Testis (tissue), 2 donors: ENCODE data around the gene KIF23.
"Not testable (repeated sequence)": the region's sequence is repeated elsewhere in the genome, so short reads cannot be mapped to it uniquely, and the experiment has no call there.

ENCODE experiments used
- CTCF ChIP-seq, 3 experiments: fragments of 450-650 bp in 2 of 3; fragments of 200-600 bp in 1 of 3; sonication (generic) in 1 of 3; IDR thresholded peaks; one replicate each; pipeline ENCODE4 v1.5.1; 2016 to 2019; ENCODE audit warnings: antibody characterized with exemption in 3 of 3, mild to moderate bottlenecking in 2 of 3, moderate library complexity in 1 of 3
- POLR2A ChIP-seq: fragments of 450-650 bp; IDR thresholded peaks from one replicate; pipeline ENCODE4 v1.6.1; 2017; ENCODE audit warnings: antibody characterized with exemption, mild to moderate bottlenecking, moderate library complexity

- TF ChIP-seq POLR2A; CTCF (IDR thresholded peaks at IDR 0.05): not testable (repeated sequence)
Observed at GRCh38 chr15:69384066-69384465, 30.1 kb upstream of the KIF23 start.
